Astrocyte (in vitro differentiated cells and primary cell): ENCODE results near the gene ZNF787.

Experiments
- EZH2 ChIP-seq: IDR thresholded peaks from 2 replicates; pipeline ENCODE4 v1.6.1; 2012; ENCODE audit warnings: mild to moderate bottlenecking, low read length, inconsistent platforms; ENCODE audit not compliant: insufficient read depth
- TF ChIP-seq, protein P1 (sequence below): IDR thresholded peaks from 2 replicates; pipeline ENCODE4 v1.5.1; 2011; ENCODE audit warnings: low read depth, mild to moderate bottlenecking, inconsistent platforms, low read length, moderate library complexity; ENCODE audit not compliant: insufficient read depth

DNA sequence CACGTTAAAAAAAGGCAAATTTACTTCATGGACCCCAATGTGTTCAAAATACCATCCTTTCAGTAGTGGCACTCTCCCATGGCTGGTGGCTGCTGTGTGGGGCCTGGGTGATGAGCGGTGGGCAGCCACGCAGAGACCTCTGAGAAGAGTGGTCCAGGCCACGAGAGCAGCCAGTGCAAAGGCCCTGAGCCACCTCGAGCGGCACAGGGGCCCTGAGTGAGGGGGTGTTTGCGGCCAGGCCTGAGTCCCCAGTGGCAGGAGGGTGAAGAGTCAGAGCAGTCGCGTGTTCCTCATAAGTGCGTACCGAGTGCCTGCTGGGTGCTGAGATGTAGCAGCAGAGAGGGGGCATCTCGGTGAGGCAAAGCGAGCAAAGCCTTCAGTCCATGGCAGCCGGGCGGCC, 27.0 kb upstream of the ZNF787 start:
- no peak for TF ChIP-seq EZH2
- TF ChIP-seq, protein P1, sequence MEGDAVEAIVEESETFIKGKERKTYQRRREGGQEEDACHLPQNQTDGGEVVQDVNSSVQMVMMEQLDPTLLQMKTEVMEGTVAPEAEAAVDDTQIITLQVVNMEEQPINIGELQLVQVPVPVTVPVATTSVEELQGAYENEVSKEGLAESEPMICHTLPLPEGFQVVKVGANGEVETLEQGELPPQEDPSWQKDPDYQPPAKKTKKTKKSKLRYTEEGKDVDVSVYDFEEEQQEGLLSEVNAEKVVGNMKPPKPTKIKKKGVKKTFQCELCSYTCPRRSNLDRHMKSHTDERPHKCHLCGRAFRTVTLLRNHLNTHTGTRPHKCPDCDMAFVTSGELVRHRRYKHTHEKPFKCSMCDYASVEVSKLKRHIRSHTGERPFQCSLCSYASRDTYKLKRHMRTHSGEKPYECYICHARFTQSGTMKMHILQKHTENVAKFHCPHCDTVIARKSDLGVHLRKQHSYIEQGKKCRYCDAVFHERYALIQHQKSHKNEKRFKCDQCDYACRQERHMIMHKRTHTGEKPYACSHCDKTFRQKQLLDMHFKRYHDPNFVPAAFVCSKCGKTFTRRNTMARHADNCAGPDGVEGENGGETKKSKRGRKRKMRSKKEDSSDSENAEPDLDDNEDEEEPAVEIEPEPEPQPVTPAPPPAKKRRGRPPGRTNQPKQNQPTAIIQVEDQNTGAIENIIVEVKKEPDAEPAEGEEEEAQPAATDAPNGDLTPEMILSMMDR, result no peak
